NCI-H510A (cell line): Measurements from ENCODE around the gene CCNG2.
"Not testable (repeated sequence)": the region's sequence is repeated elsewhere in the genome, so short reads cannot be mapped to it uniquely, and the experiment has no call there.

Source experiments
- DNase-seq: peaks from one replicate; lab custom pipeline; 2025; lab: John Stamatoyannopoulos, UW

CCNG2 gene, protein sequence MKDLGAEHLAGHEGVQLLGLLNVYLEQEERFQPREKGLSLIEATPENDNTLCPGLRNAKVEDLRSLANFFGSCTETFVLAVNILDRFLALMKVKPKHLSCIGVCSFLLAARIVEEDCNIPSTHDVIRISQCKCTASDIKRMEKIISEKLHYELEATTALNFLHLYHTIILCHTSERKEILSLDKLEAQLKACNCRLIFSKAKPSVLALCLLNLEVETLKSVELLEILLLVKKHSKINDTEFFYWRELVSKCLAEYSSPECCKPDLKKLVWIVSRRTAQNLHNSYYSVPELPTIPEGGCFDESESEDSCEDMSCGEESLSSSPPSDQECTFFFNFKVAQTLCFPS

GRCh38 chr4:77156912-77157858, at the start of gene CCNG2:
Gene CCNG2, plus strand, starts transcription at chr4:77157207. Its CDS starts 1,326 bp downstream, at chr4:77158533.
- DNase-seq, result peak; percentile 96

GRCh38 chr4:77110730-77111129, 46.3 kb upstream of the CCNG2 start:
- no peak for DNase-seq

DNA sequence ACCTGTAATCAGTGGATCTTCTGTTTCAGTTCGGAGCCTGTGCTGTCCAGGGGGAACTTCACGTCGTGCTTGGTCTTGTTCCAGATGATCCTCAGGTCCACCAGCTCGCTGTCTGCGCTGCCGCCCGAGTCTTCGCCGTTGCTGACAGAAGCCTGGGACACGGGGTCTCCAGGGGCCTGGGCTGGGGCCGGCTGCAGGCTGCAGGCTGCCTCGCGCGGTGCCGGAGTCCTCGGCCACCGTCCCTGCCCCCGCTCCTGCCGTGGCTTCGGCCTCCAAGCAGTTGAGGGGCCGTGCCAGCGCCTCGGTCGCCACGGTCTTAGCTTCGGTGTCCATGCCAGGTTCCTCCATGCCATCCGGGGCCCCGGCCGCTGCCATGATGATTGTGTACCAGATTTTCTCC, 43.9 kb upstream of the CCNG2 start:
- no peak for DNase-seq

DNA sequence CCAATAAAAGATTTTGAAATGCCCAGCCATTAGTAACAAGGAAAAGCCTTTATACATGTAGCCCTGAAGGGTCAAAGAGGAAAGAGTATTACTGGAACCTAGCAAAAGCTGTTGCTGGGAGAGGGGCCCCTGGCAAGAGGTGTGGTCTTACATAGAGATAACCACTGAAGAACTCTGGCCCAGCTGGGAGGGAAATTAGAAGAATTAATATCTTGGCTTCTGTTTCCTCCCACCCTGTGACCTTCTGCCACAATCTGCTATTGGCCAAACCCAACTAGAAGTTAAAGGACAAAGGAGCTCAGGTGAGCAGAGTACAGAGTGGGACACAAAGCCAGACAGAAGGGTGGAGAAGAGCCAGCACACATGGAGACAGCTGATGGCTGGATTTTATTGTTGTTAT, 39.3 kb upstream of the CCNG2 start:
- no peak for DNase-seq

DNA sequence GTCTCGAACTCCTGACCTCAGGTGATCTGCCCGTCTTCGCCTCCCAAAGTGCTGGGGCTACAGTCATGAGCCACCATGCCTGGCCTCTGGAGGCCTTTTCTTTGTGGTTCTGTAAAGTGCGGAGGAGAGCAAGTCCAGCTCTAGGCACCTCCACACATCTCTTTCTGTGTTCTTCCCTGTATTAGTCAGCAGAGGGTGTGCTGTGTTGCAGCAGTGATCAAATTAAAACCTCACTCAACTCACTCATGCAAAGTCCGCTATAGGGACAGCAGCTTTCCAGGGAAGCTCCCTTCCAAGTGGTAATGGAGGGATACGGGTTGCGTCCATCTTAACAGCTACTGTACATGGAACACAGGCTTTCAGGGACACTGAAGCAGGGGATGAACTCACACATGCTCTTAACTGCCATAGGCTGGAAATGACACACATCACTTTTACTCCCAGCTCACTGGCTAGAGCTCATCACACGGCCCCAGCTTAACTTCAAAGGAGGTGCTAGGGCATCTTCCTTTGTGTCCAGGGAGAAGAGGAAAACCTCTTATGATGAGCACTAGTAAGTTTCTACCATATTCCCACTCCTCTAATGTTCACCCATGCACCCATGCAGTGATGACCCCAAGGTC, 36.0 kb upstream of the CCNG2 start:
- DNase-seq, result no peak

DNA sequence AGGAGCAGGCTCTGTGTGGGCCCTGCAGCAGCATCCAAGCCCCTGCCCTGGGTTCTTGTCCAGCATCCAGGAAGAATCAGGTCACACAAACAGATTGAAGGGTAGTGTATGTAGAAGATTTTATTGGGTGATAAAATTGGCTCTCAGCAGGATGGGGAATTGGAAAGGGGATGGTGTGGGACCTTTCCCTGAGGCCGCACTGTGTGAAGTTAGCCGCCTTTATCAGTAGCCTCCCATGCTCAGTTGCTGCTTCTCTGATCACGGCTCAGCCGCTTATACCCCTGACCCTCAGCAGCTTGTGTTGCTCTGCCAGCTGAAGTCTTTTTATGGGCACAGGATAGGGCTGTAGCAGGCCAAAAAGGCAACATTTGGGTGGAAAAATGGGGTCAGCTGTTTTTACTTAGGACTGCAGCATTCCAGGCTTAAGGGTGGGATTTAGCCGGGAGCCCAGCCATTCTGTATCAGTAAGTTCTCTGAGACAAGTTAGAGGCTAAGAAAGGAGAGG, 35.2 kb upstream of the CCNG2 start:
- DNase-seq, result no peak

DNA sequence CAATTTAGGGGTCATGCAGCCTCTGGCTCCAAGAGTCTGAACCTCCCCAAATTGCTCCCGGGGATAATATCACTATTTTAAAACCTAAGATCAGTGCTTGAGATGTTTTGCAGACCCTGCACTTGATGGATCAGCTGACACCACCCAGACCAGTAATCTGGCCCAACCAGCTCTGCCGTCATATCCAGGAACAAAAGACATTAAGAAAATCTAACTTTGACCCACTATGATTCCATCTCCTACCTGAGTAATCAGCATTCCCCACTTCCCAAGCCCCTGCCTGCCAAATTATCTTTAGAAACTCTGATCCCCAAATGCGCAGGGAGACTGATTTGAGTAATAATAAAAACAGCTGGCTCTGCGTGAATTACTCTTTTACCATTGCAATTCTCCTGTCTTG, 34.4 kb upstream of the CCNG2 start:
- DNase-seq, result no peak

DNA sequence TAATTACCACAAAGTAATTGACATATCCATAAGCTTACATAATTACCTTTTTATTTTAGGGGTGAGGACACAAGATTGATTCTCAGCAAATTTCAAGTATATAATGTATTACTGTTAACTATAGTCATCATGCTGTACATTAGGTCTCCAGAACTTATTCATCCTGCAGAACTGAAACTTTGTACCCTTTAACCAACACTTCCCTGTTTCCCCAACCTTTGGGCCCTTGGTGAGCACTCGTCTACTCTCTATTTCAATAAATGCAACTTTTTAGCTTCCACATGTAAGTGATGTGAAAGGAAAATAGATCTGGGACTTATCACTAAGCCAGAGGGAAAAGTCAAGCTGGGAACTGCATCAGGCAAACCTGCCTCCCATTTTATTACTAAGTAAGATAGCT, 33.6 kb upstream of the CCNG2 start:
- DNase-seq, result no peak

- no peak for DNase-seq
These were observed 32.4 kb upstream of the CCNG2 start for GRCh38 chr4:77124576-77124975.

- DNase-seq, result no peak
These were observed 31.0 kb upstream of the CCNG2 start for GRCh38 chr4:77125961-77126360.

- DNase-seq, result no peak
These were observed 30.2 kb upstream of the CCNG2 start for GRCh38 chr4:77126809-77127208.

GRCh38 chr4:77127215-77127614, 29.8 kb upstream of the CCNG2 start:
- no peak for DNase-seq

DNA sequence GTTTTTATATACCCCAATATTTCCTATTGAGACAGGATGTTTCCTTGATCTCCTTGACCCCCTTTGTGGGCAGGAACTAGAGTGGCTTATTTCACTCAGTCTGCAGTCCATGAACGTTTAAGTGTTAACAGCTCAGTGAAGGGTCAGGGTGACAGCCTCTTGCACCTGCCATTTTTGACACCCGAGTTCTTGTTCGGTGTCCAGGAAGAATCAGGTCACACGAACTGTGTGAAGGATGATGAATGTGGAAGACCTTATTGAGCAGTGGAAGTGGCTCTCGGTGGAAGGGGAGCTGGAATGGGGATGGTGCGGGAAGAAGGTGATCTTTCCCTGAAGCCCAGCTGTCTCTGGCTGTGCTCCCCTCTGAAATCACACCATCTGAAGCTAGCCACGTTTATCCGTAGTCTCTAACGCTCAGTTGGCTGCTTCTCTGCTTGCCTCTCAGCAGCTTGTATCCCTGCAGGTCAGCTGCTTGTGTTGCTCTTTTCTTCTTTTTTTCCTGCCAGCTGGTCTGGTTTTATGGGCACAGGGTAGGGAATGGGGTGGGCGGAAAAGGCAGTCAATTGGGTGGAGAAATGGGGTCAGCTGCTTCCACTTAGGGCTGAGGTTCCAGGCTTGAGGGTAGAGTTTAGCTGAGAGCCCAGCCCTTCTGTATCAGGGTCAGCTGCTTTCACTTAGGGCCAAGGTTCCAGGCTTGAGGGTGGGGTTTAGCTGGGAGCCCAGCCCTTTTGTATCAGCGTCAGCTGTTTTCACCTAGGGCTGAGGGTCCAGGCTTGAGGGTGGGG, 29.0 kb upstream of the CCNG2 start:
- no peak for DNase-seq

DNA sequence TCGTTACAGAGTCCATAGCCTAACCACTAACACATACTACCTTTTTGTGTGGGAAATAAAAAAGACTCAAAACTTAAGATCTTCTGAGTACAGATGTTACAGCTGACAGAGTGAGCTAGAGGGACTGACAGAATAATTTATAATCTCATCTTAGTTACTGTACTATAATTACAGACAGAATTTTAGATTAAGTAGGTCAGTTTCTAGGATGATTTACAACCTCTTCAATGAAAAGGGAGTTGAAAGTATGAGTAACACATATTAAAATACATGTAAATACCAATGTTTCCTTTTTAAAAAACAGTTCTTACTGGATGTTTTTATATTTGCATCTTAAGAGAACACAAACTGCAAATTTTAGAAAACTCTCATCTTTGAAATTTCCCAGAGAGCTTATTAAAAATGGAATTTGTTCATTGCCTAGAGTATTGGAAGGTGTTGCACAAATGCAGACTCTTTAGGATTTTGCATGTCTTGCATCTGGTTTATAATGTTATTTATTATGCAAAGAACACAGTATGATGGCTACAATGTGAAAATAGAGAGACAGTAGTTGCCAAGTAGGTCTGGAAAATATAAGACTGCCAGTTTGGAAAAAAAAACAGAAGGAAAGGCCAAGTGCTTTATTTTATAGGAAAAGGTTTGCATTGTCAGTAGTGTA, 24.2 kb upstream of the CCNG2 start:
- no peak for DNase-seq

- DNase-seq, result not testable (repeated sequence)
These were observed 19.6 kb upstream of the CCNG2 start for GRCh38 chr4:77137448-77137847.

DNA sequence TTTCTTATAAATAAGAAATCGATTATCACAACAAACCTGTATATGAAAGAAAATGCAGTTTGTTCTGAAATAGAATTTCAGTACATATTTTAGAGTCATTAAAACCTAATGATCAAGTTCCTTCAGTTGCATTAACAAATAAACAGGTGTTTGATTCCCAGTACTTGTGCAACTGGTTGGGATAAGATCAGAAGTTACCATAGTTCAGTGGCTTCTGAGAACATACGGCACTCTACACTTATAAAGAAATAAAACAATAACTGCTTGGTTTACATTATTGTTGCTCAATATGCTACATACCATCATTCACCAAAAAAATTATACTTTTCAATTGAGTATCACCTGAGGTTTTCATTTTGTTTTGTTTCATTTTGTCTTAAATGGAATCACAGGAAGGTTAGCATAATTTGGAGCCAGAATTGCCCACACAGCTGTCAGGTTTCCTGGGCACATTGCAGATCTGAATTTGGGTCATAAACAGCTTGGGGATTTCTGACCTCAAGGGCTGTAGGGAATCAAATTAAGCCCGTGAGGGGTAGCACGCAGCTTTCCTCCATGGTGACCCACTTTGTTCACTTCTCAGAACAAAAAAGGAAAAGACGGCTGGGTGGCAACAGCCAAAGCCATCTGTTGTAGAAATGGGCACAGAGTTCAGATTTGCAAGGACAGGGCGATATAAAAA, 14.9 kb upstream of the CCNG2 start:
- no peak for DNase-seq

DNA sequence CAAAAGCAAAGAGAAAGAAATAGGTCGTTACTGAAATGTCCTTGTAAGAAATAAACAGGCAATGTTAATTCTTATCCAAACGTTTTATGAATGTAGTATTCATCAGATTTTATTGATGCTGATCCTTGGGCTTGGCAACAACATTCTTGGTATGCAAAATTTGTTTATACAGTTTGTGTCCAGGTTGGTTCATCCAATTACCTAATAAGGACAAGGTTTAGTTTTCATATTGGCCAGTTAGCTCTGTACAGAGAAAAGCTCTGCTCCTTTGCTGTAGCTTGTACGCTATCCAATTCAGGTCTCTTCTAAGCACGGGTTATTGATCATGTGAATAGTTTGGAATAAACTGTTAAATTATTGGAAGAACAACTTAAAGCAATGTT, 14.4 kb upstream of the CCNG2 start:
- DNase-seq, result no peak

- DNase-seq, result no peak
These were observed 13.9 kb upstream of the CCNG2 start for GRCh38 chr4:77143091-77143490.

DNA sequence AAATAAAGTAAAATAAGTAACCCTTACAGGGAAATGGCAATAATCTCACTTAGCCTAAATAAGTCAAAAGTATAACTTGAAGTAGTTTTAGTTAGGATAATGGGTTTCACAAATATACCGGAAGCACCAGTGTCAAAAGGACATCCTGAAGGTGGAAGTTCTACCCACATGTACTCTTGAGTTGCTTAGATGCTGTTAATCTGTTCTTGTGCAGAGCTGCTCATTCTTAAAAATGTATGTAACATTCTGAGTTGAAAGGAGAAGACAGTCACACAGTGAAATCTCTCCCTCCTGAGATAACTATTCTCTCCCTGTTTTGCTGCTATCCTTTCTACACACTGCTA, 11.2 kb upstream of the CCNG2 start:
- DNase-seq, result no peak

- DNase-seq, result no peak
These were observed 10.6 kb upstream of the CCNG2 start for GRCh38 chr4:77146186-77147078.
